ENCODE measurements around the gene TNFAIP8. TPM values are rescaled to one million over a fixed set of nuclear protein-coding genes. Genes with fewer than 3 reads are reported as not detected.

TNFAIP8 gene
- polyA plus RNA-seq, 6 donors from 2014 or later: 224 to 432 (median 315) TPM

GRCh38 chr5:119332978-119333401, 22.8 kb upstream of the TNFAIP8 start:
- Mint-ChIP-seq H3K36me3 (peaks cover 0 to 12% of the 10 kb centered on the region in 2 donors), H3K4me1 (peaks cover 88 to 97% (median 92%) of the 10 kb centered on the region in 3 donors), H3K4me3 (peak overlapping the region; percentile 73 to 95 (median 89)), H3K9me3 (no peaks in the 10 kb centered on the region), H3K27me3 (no peaks in the 10 kb centered on the region), H3K27ac (peak overlapping the region; percentile 83 to 95 (median 94))
- ATAC-seq (ENCODE audit: low read depth in 2 of 2) (peak; percentile 40 to 42), DNase-seq (no peak)

- H3K9me3 Mint-ChIP-seq: no peaks in the 10 kb centered on the region
These were observed 22.4 kb upstream of the TNFAIP8 start for GRCh38 chr5:119333421-119333851.

GRCh38 chr5:119335261-119335677, 20.6 kb upstream of the TNFAIP8 start:
- peaks cover 0 to 12% of the 10 kb centered on the region in 2 donors for H3K36me3 Mint-ChIP-seq
- peaks cover 89 to 98% (median 92%) of the 10 kb centered on the region in 3 donors for H3K4me1 Mint-ChIP-seq
- no peaks in the 10 kb centered on the region for H3K27me3 Mint-ChIP-seq
- ATAC-seq (ENCODE audit: low read depth in 2 of 2) (no peak), DNase-seq (no peak)
- H3K9me3 Mint-ChIP-seq: no peaks in the 10 kb centered on the region
- H3K27ac Mint-ChIP-seq: peak overlapping the region; percentile 39 to 99 (median 71)
- H3K4me3 Mint-ChIP-seq: peak overlapping the region; percentile 51 to 95 (median 85)

More at GRCh38 chr5:119333421-119333851, 22.4 kb upstream of the TNFAIP8 start:
- no peak for ATAC-seq (ENCODE audit: low read depth in 2 of 2)
- peaks cover 0 to 12% of the 10 kb centered on the region in 2 donors for H3K36me3 Mint-ChIP-seq
- no peaks in the 10 kb centered on the region for H3K27me3 Mint-ChIP-seq
- DNase-seq: no peak
- H3K4me1 Mint-ChIP-seq: peaks cover 90 to 97% (median 92%) of the 10 kb centered on the region in 3 donors
- peak overlapping the region; percentile 73 to 95 (median 89) for H3K4me3 Mint-ChIP-seq
- peak overlapping the region; percentile 83 to 95 (median 88) for H3K27ac Mint-ChIP-seq

GRCh38 chr5:119336262-119336661, 19.6 kb upstream of the TNFAIP8 start:
- H3K4me3 Mint-ChIP-seq: peak overlapping the region; percentile 73 to 92 (median 83)
- H3K4me1 Mint-ChIP-seq: peaks cover 89 to 98% (median 93%) of the 10 kb centered on the region in 3 donors
- H3K27ac Mint-ChIP-seq: peak overlapping the region; percentile 53 to 99 (median 94)
- H3K9me3 Mint-ChIP-seq: no peaks in the 10 kb centered on the region
- ATAC-seq (ENCODE audit: low read depth in 2 of 2) (peak in 1 of 2 donors; percentile 13), DNase-seq (no peak)
- peaks cover 0 to 12% of the 10 kb centered on the region in 2 donors for H3K36me3 Mint-ChIP-seq
- H3K27me3 Mint-ChIP-seq: no peaks in the 10 kb centered on the region

GRCh38 chr5:119336845-119337580, 18.8 kb upstream of the TNFAIP8 start:
- Mint-ChIP-seq H3K27ac (peak overlapping the region; percentile 57 to 99 (median 92)), H3K4me1 (peaks cover 89 to 98% (median 93%) of the 10 kb centered on the region in 3 donors), H3K27me3 (no peaks in the 10 kb centered on the region), H3K36me3 (peaks cover 0 to 12% of the 10 kb centered on the region in 2 donors), H3K4me3 (peak overlapping the region; percentile 73 to 91 (median 78)), H3K9me3 (no peaks in the 10 kb centered on the region)
- peak; percentile 26 to 31 for ATAC-seq (ENCODE audit: low read depth in 2 of 2)
- no peak for DNase-seq

GRCh38 chr5:119338326-119338946, 17.4 kb upstream of the TNFAIP8 start:
- peak overlapping the region; percentile 36 to 91 (median 78) for H3K4me3 Mint-ChIP-seq
- ATAC-seq (ENCODE audit: low read depth in 2 of 2) (no peak), DNase-seq (no peak)
- H3K27ac Mint-ChIP-seq: peak overlapping the region; percentile 88 to 99 (median 95)
- peaks cover 0 to 12% of the 10 kb centered on the region in 2 donors for H3K36me3 Mint-ChIP-seq
- no peaks in the 10 kb centered on the region for H3K27me3 Mint-ChIP-seq
- H3K4me1 Mint-ChIP-seq: peaks cover 84 to 97% (median 93%) of the 10 kb centered on the region in 3 donors
- no peaks in the 10 kb centered on the region for H3K9me3 Mint-ChIP-seq

GRCh38 chr5:119339344-119339743, 16.5 kb upstream of the TNFAIP8 start:
- H3K27me3 Mint-ChIP-seq: no peaks in the 10 kb centered on the region
- DNase-seq (no peak), ATAC-seq (ENCODE audit: low read depth in 2 of 2) (no peak)
- peaks cover 86 to 98% (median 95%) of the 10 kb centered on the region in 3 donors for H3K4me1 Mint-ChIP-seq
- peak overlapping the region; percentile 47 to 99 (median 95) for H3K27ac Mint-ChIP-seq
- no peaks in the 10 kb centered on the region for H3K9me3 Mint-ChIP-seq
- peak overlapping the region in 5 of 8 donors; percentile 73 to 93 (median 91) for H3K4me3 Mint-ChIP-seq
- H3K36me3 Mint-ChIP-seq: peaks cover 0 to 11% of the 10 kb centered on the region in 2 donors

GRCh38 chr5:119339965-119340364, 15.9 kb upstream of the TNFAIP8 start:
- Mint-ChIP-seq H3K4me3 (peak overlapping the region; percentile 66 to 93 (median 82)), H3K9me3 (no peaks in the 10 kb centered on the region), H3K27me3 (no peaks in the 10 kb centered on the region), H3K4me1 (peaks cover 84 to 95% (median 92%) of the 10 kb centered on the region in 3 donors), H3K36me3 (peaks cover 0 to 5% of the 10 kb centered on the region in 2 donors), H3K27ac (peak overlapping the region; percentile 81 to 99 (median 98))
- DNase-seq (no peak), ATAC-seq (ENCODE audit: low read depth in 2 of 2) (no peak)

GRCh38 chr5:119340597-119341218, 15.1 kb upstream of the TNFAIP8 start:
- Mint-ChIP-seq H3K4me1 (peaks cover 82 to 94% (median 90%) of the 10 kb centered on the region in 3 donors), H3K4me3 (peak overlapping the region; percentile 66 to 93 (median 87)), H3K27me3 (no peaks in the 10 kb centered on the region), H3K27ac (peak overlapping the region; percentile 81 to 99 (median 98)), H3K36me3 (peaks cover 0 to 5% of the 10 kb centered on the region in 2 donors), H3K9me3 (peaks cover 0 to under 1% (median 0%) of the 10 kb centered on the region in 7 donors)
- ATAC-seq (ENCODE audit: low read depth in 2 of 2): no peak
- DNase-seq: no peak

- H3K4me3 Mint-ChIP-seq: peak overlapping the region; percentile 66 to 93 (median 88)
- peaks cover 0 to 4% (median 0%) of the 10 kb centered on the region in 7 donors for H3K9me3 Mint-ChIP-seq
- H3K27me3 Mint-ChIP-seq: no peaks in the 10 kb centered on the region
- H3K4me1 Mint-ChIP-seq: peaks cover 81 to 94% (median 90%) of the 10 kb centered on the region in 3 donors
- peak overlapping the region; percentile 81 to 99 (median 98) for H3K27ac Mint-ChIP-seq
- DNase-seq: peak; percentile 78
- H3K36me3 Mint-ChIP-seq: peaks cover 0 to 5% of the 10 kb centered on the region in 2 donors
- ATAC-seq (ENCODE audit: low read depth in 2 of 2): peak; percentile 80 to 81
These were observed 14.1 kb upstream of the TNFAIP8 start for GRCh38 chr5:119341452-119342349.

- Mint-ChIP-seq H3K4me1 (peaks cover 81 to 94% (median 90%) of the 10 kb centered on the region in 3 donors), H3K36me3 (no peaks in the 10 kb centered on the region), H3K9me3 (peaks cover 0 to 4% (median 0%) of the 10 kb centered on the region in 7 donors), H3K27ac (peak overlapping the region; percentile 79 to 99 (median 98)), H3K27me3 (no peaks in the 10 kb centered on the region), H3K4me3 (peak overlapping the region; percentile 66 to 93 (median 88))
- no peak for DNase-seq
- no peak for ATAC-seq (ENCODE audit: low read depth in 2 of 2)
These were observed 13.4 kb upstream of the TNFAIP8 start for GRCh38 chr5:119342406-119342805.

- Mint-ChIP-seq H3K4me3 (peak overlapping the region; percentile 9 to 93 (median 76)), H3K9me3 (peaks cover 0 to 4% (median 0%) of the 10 kb centered on the region in 7 donors), H3K4me1 (peaks cover 81 to 94% (median 88%) of the 10 kb centered on the region in 3 donors), H3K36me3 (no peaks in the 10 kb centered on the region), H3K27ac (peak overlapping the region; percentile 79 to 99 (median 98)), H3K27me3 (no peaks in the 10 kb centered on the region)
- DNase-seq (no peak), ATAC-seq (ENCODE audit: low read depth in 2 of 2) (no peak)
These were observed 12.8 kb upstream of the TNFAIP8 start for GRCh38 chr5:119343052-119343451.

All from naive B cell (primary cell).